OCI-LY1 (cell line): ENCODE measurements around the gene NECAP2.
"Not testable (repeated sequence)": the region's sequence is repeated elsewhere in the genome, so short reads cannot be mapped to it uniquely, and the experiment has no call there.

ENCODE experiments used
- H2AFZ ChIP-seq: fragments of 200-600 bp; sonication (generic), shearing (Covaris generic); 2 replicates; pipeline ENCODE4 v1.6.0; 2014; ENCODE audit warnings: antibody characterized with exemption, mild to moderate bottlenecking, low read length
- H3F3A ChIP-seq: fragments of 200-600 bp; sonication (generic), shearing (Covaris generic); 2 replicates; pipeline ENCODE4 v1.6.0; 2014; ENCODE audit warnings: mild to moderate bottlenecking, antibody characterized with exemption, low read length, moderate library complexity; ENCODE audit not compliant: insufficient read depth
- H3K27ac ChIP-seq: fragments of 200-600 bp; sonication (generic); 2 replicates; pipeline ENCODE4 v1.5.1; 2014; ENCODE audit warnings: low read length, mixed run types, mild to moderate bottlenecking, low read depth; ENCODE audit not compliant: poor library complexity, severe bottlenecking
- H3K27me3 ChIP-seq: fragments of 200-600 bp; sonication (generic); 2 replicates; pipeline ENCODE4 v1.6.0; 2014; ENCODE audit warnings: antibody characterized with exemption, mild to moderate bottlenecking, low read length, moderate library complexity; ENCODE audit not compliant: insufficient read depth
- H3K36me3 ChIP-seq: fragments of 200-600 bp; sonication (generic); 2 replicates; pipeline ENCODE4 v1.6.1; 2014; ENCODE audit warnings: mild to moderate bottlenecking, antibody characterized with exemption, low read length, moderate library complexity, mixed read lengths; ENCODE audit not compliant: insufficient read depth
- H3K4me1 ChIP-seq: fragments of 200-600 bp; sonication (generic); 2 replicates; pipeline ENCODE4 v1.5.1; 2014; ENCODE audit warnings: mild to moderate bottlenecking, low read length, moderate library complexity; ENCODE audit not compliant: insufficient read depth, severe bottlenecking
- H3K4me2 ChIP-seq: fragments of 200-600 bp; sonication (generic), shearing (Covaris generic); 2 replicates; pipeline ENCODE4 v1.6.1; 2014; ENCODE audit warnings: low read length
- H3K4me3 ChIP-seq: fragments of 200-600 bp; sonication (generic); 2 replicates; pipeline ENCODE4 v1.5.1; 2014; ENCODE audit warnings: low read length, low read depth, mild to moderate bottlenecking, mixed read lengths; ENCODE audit not compliant: poor library complexity, severe bottlenecking
- H3K79me2 ChIP-seq: fragments of 200-600 bp; shearing (Covaris generic); 2 replicates; pipeline ENCODE4 v1.6.1; 2016; ENCODE audit warnings: mixed run types, low read length, mixed read lengths; ENCODE audit not compliant: insufficient read depth
- H3K9ac ChIP-seq: fragments of 200-600 bp; sonication (generic), shearing (Covaris generic); 2 replicates; pipeline ENCODE4 v1.6.1; 2014; ENCODE audit warnings: mild to moderate bottlenecking, low read length, mixed read lengths
- H3K9me2 ChIP-seq: fragments of 200-600 bp; sonication (generic), shearing (Covaris generic); 2 replicates; pipeline ENCODE4 v1.6.1; 2014; ENCODE audit warnings: low read depth, mild to moderate bottlenecking, low read length, mixed read lengths
- H3K9me3 ChIP-seq: fragments of 200-600 bp; shearing (Covaris generic); 2 replicates; pipeline ENCODE4 v1.6.1; 2014; ENCODE audit warnings: low read length, mixed read lengths
- H4K20me1 ChIP-seq: fragments of 200-600 bp; sonication (generic), shearing (Covaris generic); 2 replicates; pipeline ENCODE4 v1.6.0; 2016; ENCODE audit warnings: mild to moderate bottlenecking, low read length; ENCODE audit not compliant: insufficient read depth
- CTCF ChIP-seq: fragments of 200-600 bp; sonication (generic), shearing (Covaris generic); IDR thresholded peaks from 2 replicates; pipeline ENCODE4 v1.5.1; 2017; ENCODE audit warnings: mild to moderate bottlenecking, antibody characterized with exemption, low read length, moderate library complexity, mixed read lengths
- EZH2 ChIP-seq: fragments of 200-600 bp; sonication (generic), shearing (Covaris generic); IDR thresholded peaks from 2 replicates; pipeline ENCODE4 v1.8.0; 2017; ENCODE audit warnings: borderline replicate concordance, mixed run types, mild to moderate bottlenecking, antibody characterized with exemption, low read length, moderate library complexity, mixed read lengths

NECAP2 gene

GRCh38 chr1:16484931-16485330 lies 44.4 kb downstream of the NECAP2 start:
- H3K4me2 ChIP-seq = no peak overlapping the region
- no peaks in the 10 kb centered on the region for H3K79me2 ChIP-seq
- H3K36me3 ChIP-seq = no peaks in the 10 kb centered on the region
- no peaks in the 10 kb centered on the region for H3F3A ChIP-seq
- no peak overlapping the region for H3K9ac ChIP-seq
- no peaks in the 10 kb centered on the region for H3K4me1 ChIP-seq
- H3K27me3 ChIP-seq = no peaks in the 10 kb centered on the region
- no peaks in the 10 kb centered on the region for H4K20me1 ChIP-seq
- no peak for TF ChIP-seq CTCF
- H3K9me2 ChIP-seq = no peaks in the 10 kb centered on the region
- H3K27ac ChIP-seq = no peak overlapping the region
- no peak overlapping the region for H3K4me3 ChIP-seq
- H2AFZ ChIP-seq = no peak overlapping the region
- H3K9me3 ChIP-seq = no peaks in the 10 kb centered on the region

GRCh38 chr1:16486316-16486715 lies 45.8 kb downstream of the NECAP2 start:
- H3K9me3 ChIP-seq, H3K9ac ChIP-seq, H3K27ac ChIP-seq, H3K27me3 ChIP-seq, H3K36me3 ChIP-seq, H3F3A ChIP-seq, H3K4me1 ChIP-seq, H3K4me3 ChIP-seq, H3K4me2 ChIP-seq, H4K20me1 ChIP-seq, H3K9me2 ChIP-seq, H2AFZ ChIP-seq, H3K79me2 ChIP-seq: not testable (repeated sequence)

- H3K9me2 ChIP-seq, H3K4me1 ChIP-seq, H3K4me2 ChIP-seq, H4K20me1 ChIP-seq, H3K4me3 ChIP-seq, H3K9ac ChIP-seq, H3K79me2 ChIP-seq, H3K9me3 ChIP-seq, H3F3A ChIP-seq, H3K27me3 ChIP-seq, H3K27ac ChIP-seq, H3K36me3 ChIP-seq, H2AFZ ChIP-seq: not testable (repeated sequence)
Measured at GRCh38 chr1:16487011-16487410, 46.5 kb downstream of the NECAP2 start.

GRCh38 chr1:16489195-16489880 lies 48.8 kb downstream of the NECAP2 start:
- not testable (repeated sequence) for H3K27ac ChIP-seq, H3K36me3 ChIP-seq, H3K4me2 ChIP-seq

GRCh38 chr1:16491056-16491675 lies 50.6 kb downstream of the NECAP2 start:
- Histone ChIP-seq H3K9me2 (no peaks in the 10 kb centered on the region), H3K36me3 (no peaks in the 10 kb centered on the region), H3K27ac (no peak overlapping the region), H3K9me3 (no peaks in the 10 kb centered on the region), H3K27me3 (no peaks in the 10 kb centered on the region), H2AFZ (no peak overlapping the region), H3K79me2 (no peaks in the 10 kb centered on the region), H3K9ac (no peak overlapping the region), H3K4me2 (no peak overlapping the region), H3F3A (no peaks in the 10 kb centered on the region), H3K4me3 (no peak overlapping the region), H4K20me1 (no peaks in the 10 kb centered on the region), H3K4me1 (no peaks in the 10 kb centered on the region)
- TF ChIP-seq CTCF (no peak), EZH2 (no peak)

More at GRCh38 chr1:16489195-16489880, 48.8 kb downstream of the NECAP2 start:
- not testable (repeated sequence) for H3K4me1 ChIP-seq, H2AFZ ChIP-seq, H3K4me3 ChIP-seq, H3K9ac ChIP-seq, H3F3A ChIP-seq, H4K20me1 ChIP-seq, H3K79me2 ChIP-seq, H3K27me3 ChIP-seq, H3K9me2 ChIP-seq, H3K9me3 ChIP-seq

GRCh38 chr1:16492937-16493336 lies 52.4 kb downstream of the NECAP2 start:
- not testable (repeated sequence) for H3K36me3 ChIP-seq, H3K27me3 ChIP-seq, H4K20me1 ChIP-seq, H3K4me2 ChIP-seq, H3K9me2 ChIP-seq, H3K79me2 ChIP-seq, H3K4me1 ChIP-seq, H3F3A ChIP-seq, H3K9me3 ChIP-seq, H3K4me3 ChIP-seq, H2AFZ ChIP-seq, H3K9ac ChIP-seq, H3K27ac ChIP-seq
